Measurements from ENCODE around the gene NEDD8.

Gene NEDD8

DNA sequence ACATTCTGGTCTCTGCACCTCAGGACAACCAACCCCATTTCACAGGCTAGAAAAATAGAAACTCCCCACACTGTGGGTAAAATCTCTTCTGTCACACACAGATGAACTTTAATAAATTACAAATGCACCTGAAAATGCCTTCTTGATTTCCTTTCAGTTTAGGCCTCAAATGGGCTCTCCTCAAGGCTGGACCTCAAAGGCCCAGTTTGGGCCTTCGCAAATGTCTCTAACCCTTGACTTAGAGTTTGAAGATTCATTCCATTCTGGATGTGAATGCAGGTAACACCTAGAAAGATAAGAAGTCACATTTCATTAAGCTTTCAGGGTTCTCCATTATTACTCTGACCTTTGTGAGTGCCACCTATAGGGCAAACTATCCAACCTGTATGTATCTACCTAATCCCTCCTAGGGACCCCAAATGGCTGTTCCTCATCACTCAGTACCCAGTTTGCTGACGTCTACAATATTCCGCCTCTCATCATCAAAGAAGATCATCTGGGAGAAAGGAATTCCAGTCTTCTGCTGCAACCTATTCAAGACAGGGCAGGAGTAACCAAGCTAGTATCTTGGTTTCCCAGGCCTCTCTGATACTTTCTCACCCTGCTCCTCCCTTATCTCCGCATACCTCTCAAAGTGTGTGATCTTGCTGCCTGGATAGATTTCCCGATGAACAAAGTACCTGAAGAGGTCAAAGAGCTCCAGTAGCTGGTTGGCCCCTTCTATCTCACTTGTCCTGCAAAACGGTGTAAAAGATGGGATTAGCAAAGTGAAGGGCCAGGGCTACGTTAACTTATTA lies 18.1 kb downstream of the NEDD8 start:
- DNase-seq (ENCODE audit: low spot score) = no peak
- in situ Hi-C loops (cut with MboI; ENCODE audit: low pct_unique_long_range_greater_than_20kb, low sequenced_read_pairs, unreplicated experiment) = no loop called here
- TF ChIP-seq CTCF (IDR thresholded peaks at IDR 0.05; ENCODE audit: extremely low read depth, insufficient read depth, missing control alignments) = no peak

DNA sequence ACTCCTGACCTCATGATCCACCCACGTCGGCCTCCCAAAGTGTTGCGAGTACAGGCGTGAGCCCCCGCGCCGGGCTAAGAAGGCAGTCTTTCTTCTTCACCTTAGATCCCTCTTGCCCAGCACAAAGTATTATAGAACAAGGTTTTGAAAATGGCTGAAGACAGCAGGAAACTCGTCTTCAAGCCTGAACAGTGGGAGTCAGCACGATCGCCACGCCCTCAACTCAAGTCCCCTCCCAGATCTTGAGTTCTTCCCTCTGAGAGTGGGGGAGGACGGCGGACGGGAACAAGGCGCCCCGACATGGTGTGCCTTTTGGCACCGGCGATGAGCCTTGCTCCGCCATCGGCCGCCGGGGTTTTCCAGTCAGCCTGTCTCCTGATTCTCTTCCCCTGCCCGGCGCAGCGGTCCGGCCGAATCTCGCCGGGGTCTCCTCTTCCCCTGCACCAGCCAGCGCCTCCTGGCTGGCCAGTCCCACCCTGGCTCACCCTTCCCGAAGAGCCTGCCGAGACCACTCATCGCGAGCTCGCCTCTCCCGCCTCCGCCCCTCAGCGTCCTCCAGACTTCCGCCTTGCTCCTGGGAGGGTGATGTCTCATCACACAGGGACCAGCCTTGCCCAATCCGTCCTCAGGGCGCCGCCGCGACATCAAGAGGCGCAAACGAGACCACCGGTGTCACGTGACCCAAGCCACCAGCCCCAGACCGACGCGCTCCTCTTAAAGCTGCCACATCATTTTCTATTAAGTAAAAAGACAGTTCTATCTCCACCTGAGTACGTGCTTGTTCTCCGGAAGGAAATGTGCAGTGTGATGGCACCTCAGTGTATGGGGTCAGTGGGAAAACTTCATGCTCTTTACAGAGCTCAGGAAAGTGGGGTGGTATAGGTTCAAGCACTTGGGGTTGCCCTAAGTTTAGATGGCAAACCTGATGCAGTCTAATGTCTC lies 19.0 kb downstream of the NEDD8 start, which contains the start of gene CHMP4A:
CHMP4A (minus strand) TSS at position 565 of the 942 bp plus-strand sequence; CDS start at position 516, 49 bp downstream.
- in situ Hi-C loops (cut with MboI; ENCODE audit: low pct_unique_long_range_greater_than_20kb, low sequenced_read_pairs, unreplicated experiment) = no loop called here
- TF ChIP-seq CTCF (IDR thresholded peaks at IDR 0.05; ENCODE audit: extremely low read depth, insufficient read depth, missing control alignments) = no peak
- DNase-seq (ENCODE audit: low spot score) = peak; percentile 95

DNA sequence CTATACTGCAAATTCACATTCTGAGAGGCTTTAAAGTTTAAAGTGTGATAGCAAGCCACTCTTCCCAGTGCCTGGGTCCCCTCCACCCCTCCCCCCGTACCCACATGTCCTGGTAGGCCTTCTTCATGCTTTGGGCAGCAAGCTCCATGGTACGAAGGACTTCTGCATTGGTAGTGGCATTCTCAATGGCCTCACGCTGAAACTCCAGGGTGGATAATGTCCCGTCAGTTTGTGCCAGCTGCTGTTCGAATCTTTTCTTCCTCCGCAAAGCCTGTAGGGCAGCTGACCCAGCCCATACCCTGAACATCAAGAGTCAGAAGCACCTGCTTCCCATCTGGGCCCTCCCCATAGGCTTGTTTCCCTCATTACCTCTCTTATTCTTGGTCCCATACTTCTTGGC lies 20.9 kb downstream of the NEDD8 start:
- DNase-seq (ENCODE audit: low spot score) = no peak
- TF ChIP-seq CTCF (IDR thresholded peaks at IDR 0.05; ENCODE audit: extremely low read depth, insufficient read depth, missing control alignments) = no peak
- in situ Hi-C loops (cut with MboI; ENCODE audit: low pct_unique_long_range_greater_than_20kb, low sequenced_read_pairs, unreplicated experiment) = no loop called here

DNA sequence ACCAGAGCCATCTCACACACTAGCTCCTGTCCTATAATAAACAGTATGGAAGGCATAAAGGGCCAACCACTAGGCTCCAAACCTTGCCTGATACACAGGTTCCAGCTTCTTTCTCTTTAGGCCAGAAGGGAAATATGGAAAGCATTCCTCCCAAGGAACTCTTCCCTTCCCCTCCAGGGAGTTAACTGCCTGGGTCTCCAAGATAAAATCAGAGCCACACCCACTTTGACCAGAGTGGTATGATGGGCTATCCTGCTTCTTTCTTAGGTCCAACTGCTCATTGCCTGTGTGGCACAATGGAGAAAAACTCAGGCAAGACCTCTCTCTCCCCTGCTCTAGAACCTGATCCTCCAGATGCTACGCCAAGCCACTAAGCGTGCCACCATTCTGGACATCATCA lies 24.5 kb downstream of the NEDD8 start:
- no peak for DNase-seq (ENCODE audit: low spot score)
- in situ Hi-C loops (cut with MboI; ENCODE audit: low pct_unique_long_range_greater_than_20kb, low sequenced_read_pairs, unreplicated experiment) = no loop called here
- no peak for TF ChIP-seq CTCF (IDR thresholded peaks at IDR 0.05; ENCODE audit: extremely low read depth, insufficient read depth, missing control alignments)

GRCh38 chr14:24207104-24207551 lies 25.0 kb downstream of the NEDD8 start:
- TF ChIP-seq CTCF (IDR thresholded peaks at IDR 0.05; ENCODE audit: extremely low read depth, insufficient read depth, missing control alignments) = no peak
- in situ Hi-C loops (cut with MboI; ENCODE audit: low pct_unique_long_range_greater_than_20kb, low sequenced_read_pairs, unreplicated experiment) = no loop called here
- DNase-seq (ENCODE audit: low spot score) = no peak

- no peak for DNase-seq (ENCODE audit: low spot score)
- in situ Hi-C loops (cut with MboI; ENCODE audit: low pct_unique_long_range_greater_than_20kb, low sequenced_read_pairs, unreplicated experiment) = no loop called here
Observed at GRCh38 chr14:24206260-24207103, 25.7 kb downstream of the NEDD8 start.

More at GRCh38 chr14:24206260-24207103, 25.7 kb downstream of the NEDD8 start:
- TF ChIP-seq CTCF (IDR thresholded peaks at IDR 0.05; ENCODE audit: extremely low read depth, insufficient read depth, missing control alignments) = no peak
